ENCODE results near the gene KANK4.
"Not testable (repeated sequence)": the region's sequence is repeated elsewhere in the genome, so short reads cannot be mapped to it uniquely, and the experiment has no call there.

Gene KANK4

DNA sequence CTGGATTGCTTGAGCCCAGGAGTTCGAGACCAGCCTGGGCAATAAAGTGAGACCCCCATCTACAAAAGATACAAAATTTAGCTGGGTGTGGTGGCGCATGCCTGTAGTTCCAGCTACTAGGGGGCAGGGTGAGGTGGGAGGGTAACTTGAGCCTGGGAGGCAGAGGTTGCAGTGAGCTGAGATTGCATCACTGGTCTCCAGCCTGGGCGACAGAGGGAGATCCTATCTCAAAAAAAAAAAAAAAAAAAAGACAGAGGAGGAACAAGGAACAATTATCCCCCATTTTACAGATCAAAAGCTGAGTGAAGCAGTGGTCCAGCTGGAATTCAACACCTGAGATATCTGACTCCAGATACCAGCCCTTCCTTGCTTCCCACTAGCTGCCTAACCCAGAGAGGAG, 89.8 kb downstream of the KANK4 start:
- no peak overlapping the region for H3K4me2 ChIP-seq (ENCODE audit: low read length)
- peaks cover 29% of the 10 kb centered on the region for H3K4me1 ChIP-seq (ENCODE audit: control insufficient read depth, insufficient read depth, low read length)
- H3K27me3 ChIP-seq (ENCODE audit: control insufficient read depth, insufficient read depth, low read length): no peaks in the 10 kb centered on the region
- no peaks in the 10 kb centered on the region for H3K36me3 ChIP-seq (ENCODE audit: insufficient read depth, low read length)
- no peak overlapping the region for H3K4me3 ChIP-seq (ENCODE audit: low read length)
- no peaks in the 10 kb centered on the region for H3K9me3 ChIP-seq (replicated peaks; ENCODE audit: low read length)
- H3K9ac ChIP-seq (ENCODE audit: low read depth, low read length): no peak overlapping the region

DNA sequence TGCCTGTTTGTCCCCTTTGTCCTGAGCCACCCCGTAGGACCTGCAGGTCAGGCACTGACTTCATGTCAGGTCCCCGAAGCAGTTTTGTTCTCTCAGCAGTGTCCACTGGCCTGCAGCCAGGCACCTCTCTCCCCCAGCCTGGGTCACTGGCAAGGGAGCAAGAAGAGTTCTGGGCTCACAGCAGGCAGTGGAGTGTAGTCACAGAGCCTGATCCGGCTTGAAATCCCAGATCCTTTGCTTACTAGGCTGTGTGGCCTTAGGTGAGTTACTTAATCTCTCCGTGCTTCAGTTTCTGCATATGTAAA, 90.4 kb downstream of the KANK4 start:
- Histone ChIP-seq H3K9ac (ENCODE audit: low read depth, low read length) (no peak overlapping the region), H3K4me1 (ENCODE audit: control insufficient read depth, insufficient read depth, low read length) (peaks cover 29% of the 10 kb centered on the region), H3K9me3 (replicated peaks; ENCODE audit: low read length) (no peaks in the 10 kb centered on the region), H3K4me2 (ENCODE audit: low read length) (no peak overlapping the region), H3K27me3 (ENCODE audit: control insufficient read depth, insufficient read depth, low read length) (no peaks in the 10 kb centered on the region), H3K4me3 (ENCODE audit: low read length) (no peak overlapping the region), H3K36me3 (ENCODE audit: insufficient read depth, low read length) (no peaks in the 10 kb centered on the region)

DNA sequence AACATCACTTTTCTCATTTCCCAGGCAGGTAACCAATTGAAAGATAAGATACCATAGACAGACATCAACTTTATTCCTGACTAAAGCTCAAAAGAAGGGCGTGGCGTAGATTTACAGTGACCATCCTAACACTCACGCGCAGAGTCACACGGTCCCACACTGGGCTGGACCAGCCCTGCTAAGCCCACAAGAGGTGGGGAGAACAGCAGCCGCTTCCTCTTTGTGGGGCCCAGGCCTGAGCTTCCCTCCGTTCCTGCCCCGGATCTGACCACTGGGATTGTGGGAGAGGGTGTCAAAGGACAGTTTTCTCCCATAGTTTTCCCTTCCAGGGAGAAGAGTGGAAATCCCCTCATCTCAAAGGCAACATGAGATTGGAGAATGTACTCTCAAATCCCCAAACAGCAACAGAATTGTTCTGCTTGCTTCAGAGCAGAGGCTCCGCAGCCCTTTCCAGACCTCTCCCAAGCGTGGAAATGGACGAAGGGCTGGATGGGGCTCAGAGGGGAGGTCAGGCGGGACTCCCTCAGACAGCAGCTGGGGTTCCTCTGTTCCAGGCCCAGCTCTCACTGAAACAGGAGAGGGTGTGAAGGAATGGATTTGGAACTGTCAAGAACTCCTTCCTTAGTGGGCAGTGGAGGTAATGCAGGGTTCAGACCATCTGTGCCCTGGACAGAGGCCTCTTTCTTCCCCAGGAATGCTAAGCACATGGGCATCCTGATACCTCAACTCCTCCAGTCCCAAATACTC, 90.9 kb downstream of the KANK4 start:
- Histone ChIP-seq H3K36me3 (ENCODE audit: insufficient read depth, low read length) (no peaks in the 10 kb centered on the region), H3K27me3 (ENCODE audit: control insufficient read depth, insufficient read depth, low read length) (no peaks in the 10 kb centered on the region), H3K4me2 (ENCODE audit: low read length) (no peak overlapping the region), H3K4me1 (ENCODE audit: control insufficient read depth, insufficient read depth, low read length) (peaks cover 29% of the 10 kb centered on the region), H3K9ac (ENCODE audit: low read depth, low read length) (no peak overlapping the region), H3K9me3 (replicated peaks; ENCODE audit: low read length) (no peaks in the 10 kb centered on the region), H3K4me3 (ENCODE audit: low read length) (no peak overlapping the region)

DNA sequence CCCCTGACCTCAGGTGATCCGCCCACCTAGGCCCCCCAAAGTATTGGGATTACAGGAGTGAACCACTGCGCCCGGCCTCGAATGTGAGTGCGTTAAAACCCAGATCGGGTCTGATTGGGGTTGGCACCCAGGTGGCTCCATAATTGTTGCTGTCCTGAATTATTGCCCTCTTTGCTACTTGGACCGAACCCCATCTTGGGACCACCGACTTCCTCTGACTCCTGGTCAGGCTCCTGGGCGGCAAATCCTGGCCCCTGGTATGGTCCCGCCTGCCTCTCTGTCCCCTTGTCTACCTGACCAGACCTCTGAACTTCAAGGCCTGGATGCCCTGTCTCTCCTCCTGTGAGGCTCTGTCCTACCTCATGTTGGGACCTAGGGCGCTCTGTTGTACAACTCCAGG, 91.7 kb downstream of the KANK4 start:
- H3K4me1 ChIP-seq (ENCODE audit: control insufficient read depth, insufficient read depth, low read length): peaks cover 23% of the 10 kb centered on the region
- no peak overlapping the region for H3K4me2 ChIP-seq (ENCODE audit: low read length)
- no peaks in the 10 kb centered on the region for H3K9me3 ChIP-seq (replicated peaks; ENCODE audit: low read length)
- no peaks in the 10 kb centered on the region for H3K27me3 ChIP-seq (ENCODE audit: control insufficient read depth, insufficient read depth, low read length)
- H3K9ac ChIP-seq (ENCODE audit: low read depth, low read length): no peak overlapping the region
- H3K4me3 ChIP-seq (ENCODE audit: low read length): no peak overlapping the region
- no peaks in the 10 kb centered on the region for H3K36me3 ChIP-seq (ENCODE audit: insufficient read depth, low read length)

- H3K4me2 ChIP-seq (ENCODE audit: low read length): no peak overlapping the region
- no peaks in the 10 kb centered on the region for H3K27me3 ChIP-seq (ENCODE audit: control insufficient read depth, insufficient read depth, low read length)
Observed at GRCh38 chr1:62224182-62224581, 95.1 kb downstream of the KANK4 start.

DNA sequence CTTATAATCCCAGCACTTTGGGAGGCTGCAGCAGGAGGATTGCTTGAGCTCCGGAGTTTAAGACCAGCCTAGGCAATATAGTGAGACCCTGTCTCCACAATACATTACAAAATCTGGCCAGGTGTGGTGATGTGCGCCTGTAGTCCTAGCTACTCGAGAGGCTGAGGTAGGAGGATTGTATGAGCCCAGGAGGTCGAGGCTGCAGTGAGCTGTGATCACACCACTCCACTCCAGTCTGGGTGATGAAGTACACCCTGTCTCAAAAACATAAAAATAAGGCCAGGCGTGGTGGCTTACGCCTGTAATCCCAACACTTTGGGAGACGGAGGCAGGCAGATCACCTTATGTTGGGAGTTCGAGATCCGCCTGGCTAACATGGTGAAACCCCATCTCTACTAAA, 96.9 kb downstream of the KANK4 start:
- no peak overlapping the region for H3K9ac ChIP-seq (ENCODE audit: low read depth, low read length)
- no peaks in the 10 kb centered on the region for H3K9me3 ChIP-seq (replicated peaks; ENCODE audit: low read length)

More at GRCh38 chr1:62224182-62224581, 95.1 kb downstream of the KANK4 start:
- no peak overlapping the region for H3K9ac ChIP-seq (ENCODE audit: low read depth, low read length)
- no peaks in the 10 kb centered on the region for H3K9me3 ChIP-seq (replicated peaks; ENCODE audit: low read length)
- no peaks in the 10 kb centered on the region for H3K36me3 ChIP-seq (ENCODE audit: insufficient read depth, low read length)
- H3K4me1 ChIP-seq (ENCODE audit: control insufficient read depth, insufficient read depth, low read length): peaks cover 4% of the 10 kb centered on the region
- H3K4me3 ChIP-seq (ENCODE audit: low read length): no peak overlapping the region

GRCh38 chr1:62221171-62221570, 98.1 kb downstream of the KANK4 start:
- H3K4me1 ChIP-seq (ENCODE audit: control insufficient read depth, insufficient read depth, low read length): no peaks in the 10 kb centered on the region
- H3K9me3 ChIP-seq (replicated peaks; ENCODE audit: low read length): no peaks in the 10 kb centered on the region
- H3K4me3 ChIP-seq (ENCODE audit: low read length): no peak overlapping the region
- no peaks in the 10 kb centered on the region for H3K36me3 ChIP-seq (ENCODE audit: insufficient read depth, low read length)
- H3K9ac ChIP-seq (ENCODE audit: low read depth, low read length): no peak overlapping the region
- H3K27me3 ChIP-seq (ENCODE audit: control insufficient read depth, insufficient read depth, low read length): no peaks in the 10 kb centered on the region
- H3K4me2 ChIP-seq (ENCODE audit: low read length): no peak overlapping the region

More for the DNA sequence above, 96.9 kb downstream of the KANK4 start:
- Histone ChIP-seq H3K27me3 (ENCODE audit: control insufficient read depth, insufficient read depth, low read length) (no peaks in the 10 kb centered on the region), H3K4me3 (ENCODE audit: low read length) (no peak overlapping the region), H3K36me3 (ENCODE audit: insufficient read depth, low read length) (no peaks in the 10 kb centered on the region), H3K4me2 (ENCODE audit: low read length) (no peak overlapping the region), H3K4me1 (ENCODE audit: control insufficient read depth, insufficient read depth, low read length) (no peaks in the 10 kb centered on the region)

DNA sequence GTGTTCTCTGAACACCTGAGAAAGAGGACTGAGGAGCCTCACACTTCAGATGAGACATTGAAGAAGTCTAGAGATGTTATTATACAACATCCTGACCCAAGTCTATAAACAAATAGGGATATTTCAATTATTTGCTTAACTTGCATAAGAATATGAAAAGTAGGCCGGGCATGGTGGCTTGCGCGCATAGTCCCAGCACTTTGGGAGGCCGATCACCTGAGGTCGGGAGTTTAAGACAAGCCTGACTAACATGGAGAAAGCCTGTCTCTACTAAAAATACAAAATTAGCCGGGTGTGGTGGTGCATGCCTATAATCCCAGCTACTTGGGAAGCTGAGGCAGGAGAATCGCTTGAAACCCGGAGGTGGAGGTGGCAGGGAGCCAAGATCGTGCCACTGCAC, 98.8 kb downstream of the KANK4 start:
- not testable (repeated sequence) for H3K4me2 ChIP-seq (ENCODE audit: low read length); H3K9ac ChIP-seq (ENCODE audit: low read depth, low read length); H3K4me3 ChIP-seq (ENCODE audit: low read length); H3K36me3 ChIP-seq (ENCODE audit: insufficient read depth, low read length); H3K9me3 ChIP-seq (replicated peaks; ENCODE audit: low read length); H3K27me3 ChIP-seq (ENCODE audit: control insufficient read depth, insufficient read depth, low read length); H3K4me1 ChIP-seq (ENCODE audit: control insufficient read depth, insufficient read depth, low read length)

DNA sequence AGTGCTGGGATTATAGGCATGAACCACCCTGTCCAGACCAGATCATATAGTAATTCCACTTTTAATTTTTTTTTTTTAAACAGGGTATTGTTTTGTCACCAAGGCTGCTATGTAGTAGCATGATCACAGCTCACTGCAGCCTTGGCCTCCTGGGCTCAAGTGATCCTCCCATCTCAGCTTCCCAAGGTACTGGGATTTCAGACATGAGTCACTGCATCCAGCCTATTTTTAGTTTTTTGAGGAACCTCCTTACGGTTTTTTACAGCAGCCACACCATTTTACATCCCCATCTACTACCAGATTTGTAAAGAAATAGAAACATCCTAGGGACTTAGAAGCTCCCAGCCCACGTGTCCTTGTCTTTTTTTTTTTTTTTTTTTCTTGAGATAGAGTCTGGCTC, 100.6 kb downstream of the KANK4 start:
- Histone ChIP-seq H3K36me3 (ENCODE audit: insufficient read depth, low read length) (no peaks in the 10 kb centered on the region), H3K9ac (ENCODE audit: low read depth, low read length) (no peak overlapping the region), H3K4me2 (ENCODE audit: low read length) (no peak overlapping the region), H3K27me3 (ENCODE audit: control insufficient read depth, insufficient read depth, low read length) (no peaks in the 10 kb centered on the region), H3K4me1 (ENCODE audit: control insufficient read depth, insufficient read depth, low read length) (no peaks in the 10 kb centered on the region), H3K9me3 (replicated peaks; ENCODE audit: low read length) (no peaks in the 10 kb centered on the region), H3K4me3 (ENCODE audit: low read length) (no peak overlapping the region)

- H3K9me3 ChIP-seq (replicated peaks; ENCODE audit: low read length): peaks cover 9% of the 10 kb centered on the region
- no peak overlapping the region for H3K4me3 ChIP-seq (ENCODE audit: low read length)
- H3K36me3 ChIP-seq (ENCODE audit: insufficient read depth, low read length): no peaks in the 10 kb centered on the region
- no peak overlapping the region for H3K4me2 ChIP-seq (ENCODE audit: low read length)
- H3K4me1 ChIP-seq (ENCODE audit: control insufficient read depth, insufficient read depth, low read length): peaks cover 11% of the 10 kb centered on the region
- no peak overlapping the region for H3K9ac ChIP-seq (ENCODE audit: low read depth, low read length)
- no peaks in the 10 kb centered on the region for H3K27me3 ChIP-seq (ENCODE audit: control insufficient read depth, insufficient read depth, low read length)
Observed at GRCh38 chr1:62213075-62213914, 105.9 kb downstream of the KANK4 start.

- H3K4me3 ChIP-seq (ENCODE audit: low read length): no peak overlapping the region
- H3K9ac ChIP-seq (ENCODE audit: low read depth, low read length): no peak overlapping the region
- no peaks in the 10 kb centered on the region for H3K36me3 ChIP-seq (ENCODE audit: insufficient read depth, low read length)
- peaks cover 9% of the 10 kb centered on the region for H3K9me3 ChIP-seq (replicated peaks; ENCODE audit: low read length)
- H3K4me1 ChIP-seq (ENCODE audit: control insufficient read depth, insufficient read depth, low read length): peaks cover 11% of the 10 kb centered on the region
- no peaks in the 10 kb centered on the region for H3K27me3 ChIP-seq (ENCODE audit: control insufficient read depth, insufficient read depth, low read length)
- H3K4me2 ChIP-seq (ENCODE audit: low read length): no peak overlapping the region
Observed at GRCh38 chr1:62212411-62212810, 106.8 kb downstream of the KANK4 start.

GRCh38 chr1:62210960-62211359, 108.3 kb downstream of the KANK4 start:
- Histone ChIP-seq H3K4me2 (ENCODE audit: low read length) (no peak overlapping the region), H3K4me1 (ENCODE audit: control insufficient read depth, insufficient read depth, low read length) (peaks cover 11% of the 10 kb centered on the region), H3K9me3 (replicated peaks; ENCODE audit: low read length) (peaks cover 9% of the 10 kb centered on the region), H3K36me3 (ENCODE audit: insufficient read depth, low read length) (no peaks in the 10 kb centered on the region), H3K4me3 (ENCODE audit: low read length) (no peak overlapping the region), H3K27me3 (ENCODE audit: control insufficient read depth, insufficient read depth, low read length) (no peaks in the 10 kb centered on the region), H3K9ac (ENCODE audit: low read depth, low read length) (no peak overlapping the region)
